Mesenchymal stem cell (in vitro differentiated cells and primary cell): ENCODE measurements around the gene EVX2.

Source experiments
- DNase-seq: peaks from one replicate; pipeline ENCODE4 v3.0.0-alpha.2; 2013
- H2AFZ ChIP-seq: one replicate; pipeline ENCODE4 v1.6.1; 2013; ENCODE audit warnings: low read depth, mild to moderate bottlenecking, control low read depth, inconsistent platforms, low read length, moderate library complexity
- H2AK5ac ChIP-seq: 2 replicates; pipeline ENCODE4 v1.6.1; 2013; ENCODE audit warnings: low read length, moderate library complexity, mild to moderate bottlenecking, inconsistent platforms; ENCODE audit not compliant: severe bottlenecking
- H2BK120ac ChIP-seq: one replicate; pipeline ENCODE4 v1.6.1; 2013; ENCODE audit warnings: low read depth, mild to moderate bottlenecking, inconsistent platforms, low read length, moderate library complexity
- H2BK12ac ChIP-seq, 2 experiments: one replicate each; pipeline ENCODE4 v1.6.1; 2013; ENCODE audit warnings: inconsistent platforms in 2 of 2, low read length in 2 of 2, mild to moderate bottlenecking in 2 of 2, moderate library complexity in 2 of 2, control low read depth in 1 of 2
- H2BK15ac ChIP-seq: one replicate; pipeline ENCODE4 v1.6.1; 2013; ENCODE audit warnings: mild to moderate bottlenecking, low read depth, inconsistent platforms; ENCODE audit not compliant: poor library complexity, severe bottlenecking
- H2BK5ac ChIP-seq: 2 replicates; pipeline ENCODE4 v1.6.1; 2013; ENCODE audit warnings: low read depth, mild to moderate bottlenecking, low read length, control low read depth, inconsistent platforms; ENCODE audit not compliant: poor library complexity, severe bottlenecking
- H3K14ac ChIP-seq, 2 experiments: one replicate each; pipeline ENCODE4 v1.6.1; 2013; ENCODE audit warnings: inconsistent platforms in 2 of 2, low read length in 2 of 2, control low read depth in 1 of 2, mild to moderate bottlenecking in 1 of 2, moderate library complexity in 1 of 2
- H3K18ac ChIP-seq, 2 experiments: one replicate each; pipeline ENCODE4 v1.6.1; 2013; ENCODE audit warnings: inconsistent platforms in 2 of 2, low read length in 2 of 2, control low read depth in 1 of 2, low read depth in 1 of 2, mild to moderate bottlenecking in 1 of 2
- H3K23ac ChIP-seq, 2 experiments: one replicate each; pipeline ENCODE4 v1.6.1; 2013; ENCODE audit warnings: inconsistent platforms in 2 of 2, low read length in 2 of 2, mild to moderate bottlenecking in 2 of 2, moderate library complexity in 2 of 2, control low read depth in 1 of 2
- H3K27ac ChIP-seq: 2 replicates; pipeline ENCODE4 v1.5.1; 2013; ENCODE audit warnings: mild to moderate bottlenecking, moderate library complexity, low read length, control low read depth, inconsistent platforms; ENCODE audit not compliant: poor library complexity, severe bottlenecking
- H3K27me3 ChIP-seq, 2 experiments: 2 replicates each; pipeline versions ENCODE4 v1.6.1 to v1.7.0; 2013; ENCODE audit warnings: low read length in 2 of 2, mild to moderate bottlenecking in 2 of 2, moderate library complexity in 2 of 2, control low read depth in 1 of 2, inconsistent platforms in 1 of 2; ENCODE audit not compliant: control insufficient read depth in 1 of 2, insufficient read depth in 1 of 2
- H3K36me3 ChIP-seq, 2 experiments: 2 replicates each; pipeline versions ENCODE4 v1.6.1 to v1.7.0; 2013; ENCODE audit warnings: low read length in 2 of 2, control low read depth in 1 of 2, inconsistent platforms in 1 of 2, low read depth in 1 of 2, mild to moderate bottlenecking in 1 of 2; ENCODE audit not compliant: insufficient read depth in 2 of 2, control insufficient read depth in 1 of 2
- H3K4ac ChIP-seq, 2 experiments: one replicate each; pipeline ENCODE4 v1.6.1; 2013; ENCODE audit warnings: inconsistent platforms in 2 of 2, low read length in 2 of 2, mild to moderate bottlenecking in 2 of 2, moderate library complexity in 2 of 2, control low read depth in 1 of 2, low read depth in 1 of 2
- H3K4me1 ChIP-seq: 2 replicates; pipeline ENCODE4 v1.6.1; 2013; ENCODE audit warnings: low read depth, low read length, control low read depth; ENCODE audit not compliant: control insufficient read depth, insufficient read depth
- H3K4me2 ChIP-seq: 2 replicates; pipeline ENCODE4 v1.6.1; 2013; ENCODE audit warnings: low read length, mild to moderate bottlenecking, inconsistent platforms; ENCODE audit not compliant: poor library complexity, severe bottlenecking
- H3K4me3 ChIP-seq, 2 experiments: 2 replicates each; pipeline versions ENCODE4 v1.5.1 to v1.7.0; 2013; ENCODE audit warnings: low read length in 2 of 2, mild to moderate bottlenecking in 2 of 2, control low read depth in 1 of 2, low read depth in 1 of 2; ENCODE audit not compliant: insufficient read depth in 1 of 2
- H3K79me1 ChIP-seq: replicated peaks from 2 replicates; pipeline ENCODE4 v1.6.1; 2013; ENCODE audit warnings: mild to moderate bottlenecking, control low read depth, low read length, inconsistent platforms; ENCODE audit not compliant: poor library complexity, severe bottlenecking
- H3K9ac ChIP-seq: 2 replicates; pipeline ENCODE4 v1.7.0; 2013; ENCODE audit warnings: mild to moderate bottlenecking, low read length, moderate library complexity
- H3K9me3 ChIP-seq: 2 replicates; pipeline ENCODE4 v1.7.0; 2013; ENCODE audit warnings: mild to moderate bottlenecking, low read length; ENCODE audit not compliant: control insufficient read depth
- H4K8ac ChIP-seq: one replicate; pipeline ENCODE4 v1.6.1; 2013; ENCODE audit warnings: inconsistent platforms, mild to moderate bottlenecking, low read length, moderate library complexity
- H4K91ac ChIP-seq: one replicate; pipeline ENCODE4 v1.6.1; 2013; ENCODE audit warnings: mild to moderate bottlenecking, low read length, inconsistent platforms
- WGBS: methylation state at CpG from one replicate; pipeline ENCODE4 v1.1.7; 2013; ENCODE audit warnings: mixed read lengths; 5-methylcytosine and 5-hydroxymethylcytosine counted together

EVX2 gene

DNA sequence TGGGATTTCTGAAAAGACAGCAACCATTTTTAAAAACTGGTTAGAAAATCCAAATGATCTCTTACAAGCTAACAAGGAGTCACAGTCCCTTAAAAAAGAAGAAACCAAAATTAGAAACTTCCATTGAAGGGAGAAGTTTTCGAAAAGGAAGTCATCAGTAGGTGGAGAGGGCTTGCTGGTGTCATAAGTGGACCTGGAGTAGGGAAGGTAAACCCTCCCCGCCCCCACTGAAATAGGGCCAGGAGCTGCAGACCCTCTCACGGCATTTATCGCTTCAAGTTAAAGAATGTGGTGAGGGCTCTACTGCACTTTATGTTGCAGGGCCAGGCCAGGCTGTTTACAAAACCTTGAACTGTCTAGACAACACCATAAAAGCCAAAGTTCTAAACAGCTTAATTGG, 26.2 kb upstream of the EVX2 start:
- H3K4me1 ChIP-seq = peaks cover 17% of the 10 kb centered on the region
- no peak overlapping the region for H3K18ac ChIP-seq
- no peak overlapping the region for H4K8ac ChIP-seq
- H3K27ac ChIP-seq = no peak overlapping the region
- H3K9me3 ChIP-seq = no peaks in the 10 kb centered on the region
- H3K36me3 ChIP-seq = no peaks in the 10 kb centered on the region
- no peak overlapping the region for H3K4me3 ChIP-seq
- H3K9ac ChIP-seq = no peak overlapping the region
- no peak overlapping the region for H2BK120ac ChIP-seq
- H4K91ac ChIP-seq = no peak overlapping the region
- H2BK12ac ChIP-seq = no peak overlapping the region
- peaks cover 90 to 93% of the 10 kb centered on the region in 2 experiments for H3K27me3 ChIP-seq
- H2AK5ac ChIP-seq = no peak overlapping the region
- H3K4me2 ChIP-seq = no peak overlapping the region
- H3K4ac ChIP-seq = no peak overlapping the region
- H2BK15ac ChIP-seq = no peak overlapping the region
- no peaks in the 10 kb centered on the region for H3K79me1 ChIP-seq
- H2BK5ac ChIP-seq = no peak overlapping the region
- no peak overlapping the region for H2AFZ ChIP-seq
- WGBS = 63% methylated on average over 1 of the region's 4 CpGs
- H3K14ac ChIP-seq = no peak overlapping the region
- no peak for DNase-seq
- H3K23ac ChIP-seq = no peak overlapping the region

DNA sequence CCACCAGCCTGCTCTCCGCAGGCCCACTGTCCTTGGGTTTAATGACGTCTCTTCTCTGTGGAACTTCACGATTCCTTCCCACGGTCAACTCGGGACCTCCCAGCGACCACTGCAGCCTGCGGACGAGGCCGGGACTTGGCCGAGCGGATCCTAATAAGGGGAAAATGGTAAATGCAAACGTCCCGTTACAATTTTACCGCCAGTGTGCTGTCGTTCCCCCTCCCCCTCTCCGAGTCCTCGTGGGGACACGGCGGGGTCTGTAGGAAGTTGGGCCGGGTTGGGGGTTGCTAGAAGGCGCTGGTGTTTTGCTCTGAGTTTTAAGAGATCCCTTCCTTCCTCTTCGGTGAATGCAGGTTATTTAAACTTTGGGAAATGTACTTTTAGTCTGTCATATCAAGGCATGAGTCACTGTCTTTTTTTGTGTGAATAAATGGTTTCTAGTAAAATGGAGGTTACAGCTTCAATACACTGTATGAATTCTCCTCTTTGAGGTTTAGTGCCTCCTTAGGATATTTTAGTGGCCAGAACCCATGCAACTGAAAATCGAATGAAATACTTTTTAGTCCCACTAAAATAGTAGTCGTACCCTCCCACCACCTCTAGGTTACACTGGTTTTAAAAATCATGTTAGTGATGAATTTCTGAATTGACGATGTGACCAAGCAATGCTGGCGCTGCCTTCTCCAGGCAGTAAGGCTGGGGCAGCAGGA, 25.6 kb upstream of the EVX2 start:
- WGBS = 10% methylated on average over 24 of the region's 26 CpGs
- H2AFZ ChIP-seq = no peak overlapping the region
- no peak overlapping the region for H2BK15ac ChIP-seq
- no peak overlapping the region for H3K23ac ChIP-seq
- H3K79me1 ChIP-seq = no peaks in the 10 kb centered on the region
- no peak overlapping the region for H3K14ac ChIP-seq
- peaks cover 90 to 93% of the 10 kb centered on the region in 2 experiments for H3K27me3 ChIP-seq
- H3K27ac ChIP-seq = no peak overlapping the region
- no peak overlapping the region for H4K8ac ChIP-seq
- H3K4ac ChIP-seq = no peak overlapping the region
- H2BK12ac ChIP-seq = no peak overlapping the region
- H4K91ac ChIP-seq = no peak overlapping the region
- peaks cover 23% of the 10 kb centered on the region for H3K4me1 ChIP-seq
- no peak overlapping the region for H2BK120ac ChIP-seq
- no peak overlapping the region for H3K18ac ChIP-seq
- no peak overlapping the region for H2BK5ac ChIP-seq
- no peaks in the 10 kb centered on the region for H3K9me3 ChIP-seq
- H3K4me2 ChIP-seq = no peak overlapping the region
- H2AK5ac ChIP-seq = no peak overlapping the region
- no peak for DNase-seq
- no peaks in the 10 kb centered on the region for H3K36me3 ChIP-seq
- H3K4me3 ChIP-seq = peak overlapping the region in 1 of 2 experiments; percentile 32
- no peak overlapping the region for H3K9ac ChIP-seq

DNA sequence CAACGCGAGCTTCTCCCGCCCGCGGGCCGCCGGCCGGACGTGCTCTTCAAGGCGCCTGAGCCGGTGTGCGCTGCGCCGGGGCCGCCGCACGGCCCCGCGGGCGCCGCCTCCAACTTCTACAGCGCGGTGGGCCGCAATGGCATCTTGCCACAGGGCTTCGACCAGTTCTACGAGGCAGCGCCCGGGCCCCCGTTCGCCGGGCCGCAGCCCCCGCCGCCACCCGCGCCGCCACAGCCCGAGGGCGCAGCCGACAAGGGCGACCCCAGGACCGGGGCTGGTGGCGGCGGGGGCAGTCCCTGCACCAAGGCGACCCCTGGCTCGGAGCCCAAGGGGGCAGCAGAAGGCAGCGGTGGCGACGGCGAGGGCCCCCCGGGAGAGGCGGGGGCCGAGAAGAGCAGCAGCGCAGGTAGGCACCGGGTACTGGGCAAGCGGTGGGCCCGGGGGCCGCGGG, 24.0 kb upstream of the EVX2 start:
- Histone ChIP-seq H3K4me3 (peak overlapping the region in 1 of 2 experiments; percentile 27), H2AK5ac (no peak overlapping the region)
- under 1% methylated on average over 25 of the region's 59 CpGs for WGBS

DNA sequence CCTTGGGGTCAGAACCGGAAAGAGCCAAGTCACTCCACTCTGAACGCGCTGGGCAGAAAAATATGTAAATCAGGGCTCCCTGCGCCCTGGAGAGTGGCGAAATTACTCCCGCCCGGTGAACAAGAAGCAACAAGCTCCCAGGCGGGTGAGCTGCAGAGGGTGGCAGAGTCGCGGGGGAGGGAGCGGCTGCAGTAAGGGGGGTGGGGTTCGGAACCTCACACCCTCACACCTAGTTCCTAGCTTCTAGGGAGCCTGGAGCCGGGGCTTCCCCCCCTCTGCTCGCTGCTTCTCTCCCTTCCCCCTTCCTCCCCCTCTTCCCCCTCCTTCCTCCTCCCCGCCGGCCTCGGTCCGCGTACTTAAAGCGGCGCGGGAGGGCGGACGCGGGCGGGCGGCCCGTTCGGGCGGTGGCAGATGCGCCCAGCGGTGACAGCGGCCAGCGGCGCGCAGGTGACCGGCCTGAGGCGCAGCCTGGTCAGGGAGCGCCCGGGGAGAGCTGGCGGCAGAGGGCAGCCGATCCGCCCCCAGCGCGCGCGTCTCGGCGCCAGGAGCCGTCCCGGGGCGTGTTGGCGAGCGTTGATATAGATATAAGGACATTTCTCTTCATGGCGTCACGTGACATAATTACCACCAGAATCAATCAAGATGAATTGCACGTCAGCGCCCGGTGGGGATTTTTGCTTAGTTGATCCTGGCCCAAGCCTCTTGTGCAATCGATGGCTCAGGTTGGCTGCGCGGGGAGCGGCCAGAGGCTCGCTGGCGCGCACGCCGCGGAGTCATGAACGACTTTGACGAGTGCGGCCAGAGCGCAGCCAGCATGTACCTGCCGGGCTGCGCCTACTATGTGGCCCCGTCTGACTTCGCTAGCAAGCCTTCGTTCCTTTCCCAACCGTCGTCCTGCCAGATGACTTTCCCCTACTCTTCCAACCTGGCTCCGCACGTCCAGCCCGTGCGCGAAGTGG, 23.1 kb upstream of the EVX2 start, which contains the start of gene HOXD11:
Gene HOXD11, plus strand, starts transcription at position 700 of the 959 bp plus-strand sequence. Its CDS starts 76 bp downstream, at position 776.
- Histone ChIP-seq H3K18ac (no peak within 1 kb of the TSS), H3K36me3 (no peaks in the 10 kb centered on the region), H3K4me2 (peak within 1 kb of the TSS; percentile 5), H4K8ac (no peak within 1 kb of the TSS), H3K27me3 (peaks cover 90 to 93% of the 10 kb centered on the region in 2 experiments), H3K27ac (no peak within 1 kb of the TSS), H2AK5ac (no peak within 1 kb of the TSS), H2BK5ac (no peak within 1 kb of the TSS), H2BK12ac (no peak within 1 kb of the TSS), H3K4me3 (peak within 1 kb of the TSS; percentile 27 to 69), H4K91ac (no peak within 1 kb of the TSS), H3K9me3 (no peaks in the 10 kb centered on the region), H3K9ac (no peak within 1 kb of the TSS), H3K23ac (no peak within 1 kb of the TSS), H2BK15ac (no peak within 1 kb of the TSS), H3K4ac (no peak within 1 kb of the TSS), H3K4me1 (peaks cover 22% of the 10 kb centered on the region), H2BK120ac (no peak within 1 kb of the TSS), H3K14ac (no peak within 1 kb of the TSS), H2AFZ (no peak within 1 kb of the TSS), H3K79me1 (no peaks in the 10 kb centered on the region)
- DNase-seq = no peak
- 1% methylated on average over 44 of the region's 85 CpGs for WGBS

More for the DNA sequence above, 24.0 kb upstream of the EVX2 start:
- no peak for DNase-seq
- Histone ChIP-seq H3K27ac (no peak overlapping the region), H2BK5ac (no peak overlapping the region), H3K9me3 (no peaks in the 10 kb centered on the region), H2BK120ac (no peak overlapping the region), H2BK15ac (no peak overlapping the region), H3K18ac (no peak overlapping the region), H3K4me1 (peaks cover 22% of the 10 kb centered on the region), H3K79me1 (no peaks in the 10 kb centered on the region), H3K9ac (no peak overlapping the region), H3K4me2 (no peak overlapping the region), H2AFZ (no peak overlapping the region), H3K36me3 (no peaks in the 10 kb centered on the region), H3K4ac (no peak overlapping the region), H4K8ac (no peak overlapping the region), H3K27me3 (peaks cover 90 to 93% of the 10 kb centered on the region in 2 experiments), H3K23ac (no peak overlapping the region), H3K14ac (no peak overlapping the region), H2BK12ac (no peak overlapping the region), H4K91ac (no peak overlapping the region)
